Liver (tissue), 9 donors: ENCODE results near the gene PHF21B. TPM values are rescaled to one million over a fixed set of nuclear protein-coding genes. Genes with fewer than 3 reads are reported as not detected.

Experiments used
- DNase-seq: peaks from one replicate; pipeline ENCODE4 v3.0.0-alpha.2; 2017; ENCODE audit warnings: low spot score
- H3K27ac ChIP-seq, 2 donors: one replicate each; pipeline ENCODE4 v1.7.0; 2013; ENCODE audit warnings: inconsistent platforms in 2 of 2, low read length in 2 of 2, control low read depth in 1 of 2, low read depth in 1 of 2, mild to moderate bottlenecking in 1 of 2
- H3K27me3 ChIP-seq, 4 donors: one replicate each; pipeline versions ENCODE4 v1.6.1 to v1.7.0; 2013; ENCODE audit warnings: low read length in 3 of 4, inconsistent platforms in 1 of 4, mild to moderate bottlenecking in 1 of 4, moderate library complexity in 1 of 4; ENCODE audit not compliant: control insufficient read depth in 4 of 4, insufficient read depth in 4 of 4
- H3K36me3 ChIP-seq, 4 donors: one replicate each; pipeline versions ENCODE4 v1.6.1 to v1.7.0; 2013; ENCODE audit warnings: low read length in 3 of 4, mild to moderate bottlenecking in 3 of 4, low read depth in 1 of 4, moderate library complexity in 1 of 4; ENCODE audit not compliant: control insufficient read depth in 4 of 4, insufficient read depth in 3 of 4
- H3K4me1 ChIP-seq, 4 donors: one replicate each; pipeline versions ENCODE4 v1.6.1 to v1.7.0; 2013; ENCODE audit warnings: low read length in 3 of 4, mild to moderate bottlenecking in 3 of 4, moderate library complexity in 1 of 4; ENCODE audit not compliant: control insufficient read depth in 4 of 4, insufficient read depth in 4 of 4
- H3K4me3 ChIP-seq, 3 donors: one replicate each; pipeline versions ENCODE4 v1.6.1 to v1.7.0; 2013; ENCODE audit warnings: low read length in 3 of 3, control low read depth in 1 of 3, low read depth in 1 of 3, mild to moderate bottlenecking in 1 of 3
- H3K9ac ChIP-seq, 2 donors: one replicate each; pipeline ENCODE4 v1.7.0; 2013; ENCODE audit warnings: low read length in 2 of 2, mild to moderate bottlenecking in 2 of 2, moderate library complexity in 2 of 2, control low read depth in 1 of 2, low read depth in 1 of 2
- H3K9me3 ChIP-seq, 4 donors: one replicate each; pipeline versions ENCODE4 v1.6.1 to v1.7.0; 2013; ENCODE audit warnings: low read length in 3 of 4; ENCODE audit not compliant: control insufficient read depth in 4 of 4
- ATF3 ChIP-seq: IDR thresholded peaks from 2 replicates; pipeline ENCODE4 v1.6.1; 2016; ENCODE audit warnings: antibody characterized with exemption
- EGR1 ChIP-seq, 2 donors: IDR thresholded peaks; 2 replicates each; pipeline ENCODE4 v1.6.1; 2016 to 2018; ENCODE audit warnings: antibody characterized with exemption in 2 of 2, low read depth in 2 of 2
- FOXA1 ChIP-seq: IDR thresholded peaks from 2 replicates; pipeline ENCODE4 v1.6.1; 2016; ENCODE audit warnings: antibody characterized with exemption
- FOXA2 ChIP-seq: IDR thresholded peaks from 2 replicates; pipeline ENCODE4 v1.6.1; 2016; ENCODE audit warnings: antibody characterized with exemption
- GABPA ChIP-seq, 2 donors: IDR thresholded peaks in 1 of 2; conservative IDR thresholded peaks in 1 of 2; 2 replicates each; pipeline ENCODE4 v1.6.1; 2016; ENCODE audit warnings: antibody characterized with exemption in 2 of 2, mild to moderate bottlenecking in 1 of 2, moderate library complexity in 1 of 2
- HNF4A ChIP-seq, 2 donors: conservative IDR thresholded peaks; 2 replicates each; pipeline ENCODE4 v1.6.1; 2016; ENCODE audit warnings: antibody characterized with exemption in 2 of 2, mild to moderate bottlenecking in 2 of 2
- HNF4G ChIP-seq: IDR thresholded peaks from 2 replicates; pipeline ENCODE4 v1.6.1; 2016; ENCODE audit warnings: antibody characterized with exemption
- JUND ChIP-seq, 2 donors: IDR thresholded peaks; 2 replicates each; pipeline ENCODE4 v1.6.1; 2016; ENCODE audit warnings: antibody characterized with exemption in 2 of 2
- NR2F2 ChIP-seq: IDR thresholded peaks from 2 replicates; pipeline ENCODE4 v1.6.1; 2016; ENCODE audit warnings: antibody characterized with exemption
- RAD21 ChIP-seq, 2 donors: IDR thresholded peaks; 2 replicates each; pipeline ENCODE4 v1.6.1; 2016; ENCODE audit warnings: antibody characterized with exemption in 2 of 2, mild to moderate bottlenecking in 2 of 2
- RXRA ChIP-seq, 2 donors: IDR thresholded peaks; 2 replicates each; pipeline ENCODE4 v1.6.1; 2017 to 2018; ENCODE audit warnings: antibody characterized with exemption in 2 of 2, mild to moderate bottlenecking in 1 of 2
- SP1 ChIP-seq: IDR thresholded peaks from 2 replicates; pipeline ENCODE4 v1.6.1; 2018; ENCODE audit warnings: antibody characterized with exemption, mild to moderate bottlenecking
- TAF1 ChIP-seq: conservative IDR thresholded peaks from 2 replicates; pipeline ENCODE4 v1.6.1; 2016; ENCODE audit warnings: antibody characterized with exemption, mild to moderate bottlenecking
- YY1 ChIP-seq: IDR thresholded peaks from 2 replicates; pipeline ENCODE4 v1.6.1; 2016; ENCODE audit warnings: antibody characterized with exemption, mild to moderate bottlenecking
- ZBTB33 ChIP-seq: IDR thresholded peaks from 2 replicates; pipeline ENCODE4 v1.6.1; 2016; ENCODE audit warnings: antibody characterized with exemption
- WGBS: extraction: QIAGEN DNeasy Blood & Tissue Kit; methylation state at CpG from one replicate; pipeline ENCODE4 v1.1.7; 2013; 5-methylcytosine and 5-hydroxymethylcytosine counted together
- polyA plus RNA-seq, 2 donors: library from polyadenylated mRNA; stranded (reverse) in 1 of 2; unstranded in 1 of 2; fragments of 200-250 nt in 1 of 2; fragments of >200 nt in 1 of 2; fragmentation: Nextera tagmentation in 1 of 2; extraction: Ambion mirVana in 1 of 2; gene quantifications; one replicate each; pipeline versions ENCODE4 v1.2.1 to v1.2.3, GENCODE V29; 2013 to 2015
- total RNA-seq, 2 donors: library from RNA; depleted of rRNA; stranded (reverse); fragments of >200 nt; gene quantifications; one replicate each; pipeline ENCODE4 v1.2.3, GENCODE V29; 2014
- TF ChIP-seq, protein P1 (sequence below): fragments of 150-350 bp; IDR thresholded peaks from 2 replicates; pipeline ENCODE4 v1.5.1; 2017; ENCODE audit warnings: improper control_type of control experiment, low read depth, low read length; ENCODE audit not compliant: missing input control
- TF ChIP-seq, protein P2 (sequence below): IDR thresholded peaks from 2 replicates; pipeline ENCODE4 v1.6.1; 2016; ENCODE audit warnings: antibody characterized with exemption, mild to moderate bottlenecking
- TF ChIP-seq, protein P3 (sequence below): IDR thresholded peaks from 2 replicates; pipeline ENCODE4 v1.6.1; 2016; ENCODE audit warnings: antibody characterized with exemption
- donor health status: healthy.
- donor health status: healthy.
- donor health status: healthy.
- donor health status: healthy.
- donor health status: healthy.

PHF21B gene
- total and polyA plus RNA-seq, 4 donors = not detected

DNA sequence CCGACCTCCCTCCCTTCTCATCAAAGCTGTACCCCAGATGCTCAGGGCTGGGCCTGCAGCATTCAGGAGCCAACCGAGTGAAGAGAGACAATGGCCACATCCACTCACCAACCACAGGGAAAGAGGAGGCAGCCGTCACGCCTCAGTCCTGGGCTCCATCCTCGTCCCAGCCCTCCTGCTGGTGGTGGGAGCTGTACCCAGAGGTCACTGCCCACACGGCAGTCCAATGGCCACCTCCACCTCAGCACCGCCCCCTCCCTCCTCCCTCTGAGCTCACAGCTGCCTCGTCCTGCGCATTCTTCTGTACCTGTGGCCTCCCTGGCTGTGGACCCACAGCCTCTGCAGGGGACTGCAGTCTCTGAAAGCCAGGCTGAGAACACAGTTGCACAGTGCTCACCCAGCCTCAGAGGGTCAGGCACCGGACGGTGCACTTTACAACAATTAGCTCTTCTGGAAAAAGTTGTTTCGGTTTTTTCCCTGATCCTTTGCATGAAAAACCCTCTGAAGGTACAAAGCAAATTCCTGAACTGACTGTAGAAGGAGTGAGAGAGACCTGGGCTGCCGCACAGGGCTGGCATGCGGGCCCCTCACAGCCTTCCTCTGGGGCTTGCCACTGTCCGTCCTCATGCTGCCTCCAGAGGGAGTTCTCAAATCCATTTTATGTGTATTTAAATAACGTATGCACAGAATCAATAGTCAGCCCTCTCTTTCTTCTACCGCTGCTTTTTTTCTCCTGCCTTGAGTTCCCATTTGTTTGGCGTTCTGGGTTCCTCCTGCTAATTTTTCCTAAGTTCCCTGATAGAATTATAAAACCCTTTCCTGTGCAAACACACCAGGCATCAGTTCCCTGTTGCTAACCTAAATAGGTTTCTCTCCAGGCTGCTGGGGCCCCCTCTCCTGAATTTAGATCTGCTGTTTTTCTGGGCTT lies 52.7 kb downstream of the PHF21B start:
- 47% methylated on average over 18 of the region's 18 CpGs for whole genome bisulfite sequencing
- no peak for DNase-seq
- Histone ChIP-seq H3K4me1 (no peaks in the 10 kb centered on the region), H3K27me3 (peaks cover 0 to 5% (median 0%) of the 10 kb centered on the region in 4 donors), H3K9ac (no peak overlapping the region), H3K36me3 (no peaks in the 10 kb centered on the region), H3K4me3 (no peak overlapping the region), H3K27ac (no peak overlapping the region), H3K9me3 (no peaks in the 10 kb centered on the region)
- TF ChIP-seq RAD21 (IDR thresholded peaks at IDR 0.05) (no peak), TAF1 (no peak), YY1 (no peak), SP1 (no peak), RXRA (IDR thresholded peaks at IDR 0.05) (no peak), EGR1 (IDR thresholded peaks at IDR 0.05; ENCODE audit: low read depth in 2 of 2) (no peak), ZBTB33 (no peak), HNF4A (conservative IDR thresholded peaks at IDR 0.05) (no peak), JUND (IDR thresholded peaks at IDR 0.05) (no peak), FOXA1 (no peak), HNF4G (no peak)
- TF ChIP-seq, protein P1, sequence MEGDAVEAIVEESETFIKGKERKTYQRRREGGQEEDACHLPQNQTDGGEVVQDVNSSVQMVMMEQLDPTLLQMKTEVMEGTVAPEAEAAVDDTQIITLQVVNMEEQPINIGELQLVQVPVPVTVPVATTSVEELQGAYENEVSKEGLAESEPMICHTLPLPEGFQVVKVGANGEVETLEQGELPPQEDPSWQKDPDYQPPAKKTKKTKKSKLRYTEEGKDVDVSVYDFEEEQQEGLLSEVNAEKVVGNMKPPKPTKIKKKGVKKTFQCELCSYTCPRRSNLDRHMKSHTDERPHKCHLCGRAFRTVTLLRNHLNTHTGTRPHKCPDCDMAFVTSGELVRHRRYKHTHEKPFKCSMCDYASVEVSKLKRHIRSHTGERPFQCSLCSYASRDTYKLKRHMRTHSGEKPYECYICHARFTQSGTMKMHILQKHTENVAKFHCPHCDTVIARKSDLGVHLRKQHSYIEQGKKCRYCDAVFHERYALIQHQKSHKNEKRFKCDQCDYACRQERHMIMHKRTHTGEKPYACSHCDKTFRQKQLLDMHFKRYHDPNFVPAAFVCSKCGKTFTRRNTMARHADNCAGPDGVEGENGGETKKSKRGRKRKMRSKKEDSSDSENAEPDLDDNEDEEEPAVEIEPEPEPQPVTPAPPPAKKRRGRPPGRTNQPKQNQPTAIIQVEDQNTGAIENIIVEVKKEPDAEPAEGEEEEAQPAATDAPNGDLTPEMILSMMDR = no peak
- TF ChIP-seq, protein P2, sequence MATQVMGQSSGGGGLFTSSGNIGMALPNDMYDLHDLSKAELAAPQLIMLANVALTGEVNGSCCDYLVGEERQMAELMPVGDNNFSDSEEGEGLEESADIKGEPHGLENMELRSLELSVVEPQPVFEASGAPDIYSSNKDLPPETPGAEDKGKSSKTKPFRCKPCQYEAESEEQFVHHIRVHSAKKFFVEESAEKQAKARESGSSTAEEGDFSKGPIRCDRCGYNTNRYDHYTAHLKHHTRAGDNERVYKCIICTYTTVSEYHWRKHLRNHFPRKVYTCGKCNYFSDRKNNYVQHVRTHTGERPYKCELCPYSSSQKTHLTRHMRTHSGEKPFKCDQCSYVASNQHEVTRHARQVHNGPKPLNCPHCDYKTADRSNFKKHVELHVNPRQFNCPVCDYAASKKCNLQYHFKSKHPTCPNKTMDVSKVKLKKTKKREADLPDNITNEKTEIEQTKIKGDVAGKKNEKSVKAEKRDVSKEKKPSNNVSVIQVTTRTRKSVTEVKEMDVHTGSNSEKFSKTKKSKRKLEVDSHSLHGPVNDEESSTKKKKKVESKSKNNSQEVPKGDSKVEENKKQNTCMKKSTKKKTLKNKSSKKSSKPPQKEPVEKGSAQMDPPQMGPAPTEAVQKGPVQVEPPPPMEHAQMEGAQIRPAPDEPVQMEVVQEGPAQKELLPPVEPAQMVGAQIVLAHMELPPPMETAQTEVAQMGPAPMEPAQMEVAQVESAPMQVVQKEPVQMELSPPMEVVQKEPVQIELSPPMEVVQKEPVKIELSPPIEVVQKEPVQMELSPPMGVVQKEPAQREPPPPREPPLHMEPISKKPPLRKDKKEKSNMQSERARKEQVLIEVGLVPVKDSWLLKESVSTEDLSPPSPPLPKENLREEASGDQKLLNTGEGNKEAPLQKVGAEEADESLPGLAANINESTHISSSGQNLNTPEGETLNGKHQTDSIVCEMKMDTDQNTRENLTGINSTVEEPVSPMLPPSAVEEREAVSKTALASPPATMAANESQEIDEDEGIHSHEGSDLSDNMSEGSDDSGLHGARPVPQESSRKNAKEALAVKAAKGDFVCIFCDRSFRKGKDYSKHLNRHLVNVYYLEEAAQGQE = no peak
- TF ChIP-seq, protein P3, sequence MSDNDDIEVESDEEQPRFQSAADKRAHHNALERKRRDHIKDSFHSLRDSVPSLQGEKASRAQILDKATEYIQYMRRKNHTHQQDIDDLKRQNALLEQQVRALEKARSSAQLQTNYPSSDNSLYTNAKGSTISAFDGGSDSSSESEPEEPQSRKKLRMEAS = no peak

DNA sequence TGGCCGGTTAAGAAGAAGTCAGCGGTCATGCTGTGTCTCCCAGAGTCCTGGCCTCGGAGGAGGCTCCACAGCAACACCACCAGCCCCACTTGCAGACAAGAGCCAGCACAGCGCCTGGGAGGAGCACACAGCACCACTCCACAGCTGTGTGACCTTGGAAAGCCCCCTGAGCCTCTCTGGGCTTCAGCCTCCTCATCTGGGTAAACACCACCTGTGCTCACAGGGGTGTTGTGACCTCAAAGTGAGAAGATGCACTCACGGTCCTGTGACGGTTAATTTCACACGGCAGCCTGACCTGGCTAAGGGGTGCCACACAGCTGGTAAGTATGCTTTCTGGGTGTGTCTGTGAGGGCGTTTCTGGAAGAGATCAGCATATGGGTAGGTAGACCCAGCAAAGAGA lies 54.7 kb downstream of the PHF21B start:
- no peak overlapping the region for H3K9ac ChIP-seq
- WGBS = 62% methylated on average over 8 of the region's 8 CpGs
- no peaks in the 10 kb centered on the region for H3K36me3 ChIP-seq
- peaks cover 0 to 3% (median 2%) of the 10 kb centered on the region in 4 donors for H3K9me3 ChIP-seq
- DNase-seq = no peak
- H3K27me3 ChIP-seq = peaks cover 0 to 3% (median 0%) of the 10 kb centered on the region in 4 donors
- H3K27ac ChIP-seq = no peak overlapping the region
- H3K4me1 ChIP-seq = no peaks in the 10 kb centered on the region
- no peak overlapping the region for H3K4me3 ChIP-seq
- TF ChIP-seq RXRA (IDR thresholded peaks at IDR 0.05) (no peak), JUND (IDR thresholded peaks at IDR 0.05) (no peak), TAF1 (no peak), NR2F2 (no peak), FOXA2 (no peak), ATF3 (no peak), SP1 (no peak), HNF4G (no peak), EGR1 (IDR thresholded peaks at IDR 0.05; ENCODE audit: low read depth in 2 of 2) (no peak), FOXA1 (no peak), GABPA (IDR thresholded peaks at IDR 0.05 in 1 of 2, conservative IDR thresholded peaks at IDR 0.05 in 1 of 2) (no peak)
- TF ChIP-seq, protein P1 = no peak
- TF ChIP-seq, protein P3 = no peak
